ENCODE measurements around the gene TSPEAR. TPM values are rescaled to one million over a fixed set of nuclear protein-coding genes. Genes with fewer than 3 reads are reported as not detected.

The TSPEAR gene
- total RNA-seq, 3 donors from 2014 or later (not counting 1 experiment from before 2014, with no cell fraction given): not detected

DNA sequence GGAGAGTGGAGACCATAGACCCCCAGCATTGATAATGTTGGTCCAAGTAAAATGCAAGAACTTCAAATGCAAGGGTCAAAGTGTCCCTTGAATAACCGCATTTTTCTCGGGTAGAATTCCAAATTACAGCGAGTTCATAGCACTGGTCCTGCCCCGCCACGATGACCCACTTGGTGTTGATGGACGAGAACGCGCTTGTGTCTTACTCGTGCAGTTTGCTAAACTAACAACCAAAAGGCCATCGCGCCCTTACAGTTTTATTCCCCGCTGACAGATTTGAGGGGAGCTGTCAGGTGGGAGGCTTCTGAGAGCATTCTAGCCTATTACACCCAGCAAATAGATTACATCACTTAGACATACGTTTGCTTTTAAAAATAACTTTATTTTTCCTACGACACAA lies 17.3 kb upstream of the TSPEAR start:
- no peaks in the 10 kb centered on the region for H3K9me3 Mint-ChIP-seq
- intact Hi-C loops (cut with micrococcal nuclease): no loop called here

GRCh38 chr21:44727757-44728156 lies 16.4 kb upstream of the TSPEAR start:
- Mint-ChIP-seq H3K9me3 (no peaks in the 10 kb centered on the region), H3K36me3 (no peaks in the 10 kb centered on the region), H3K27me3 (ENCODE audit: low read depth in 2 of 2) (peaks cover 27 to 31% of the 10 kb centered on the region in 2 donors), H3K4me3 (no peak overlapping the region), H3K4me1 (peaks cover 8 to 21% of the 10 kb centered on the region in 2 donors), H3K27ac (no peak overlapping the region)
- ATAC-seq (no peak), DNase-seq (no peak)
- Histone ChIP-seq H3K27ac (ENCODE audit: low read length) (no peak overlapping the region), H3K4me3 (ENCODE audit: low read length) (no peak overlapping the region), H3K9me3 (ENCODE audit: control insufficient read depth, insufficient read depth, low read length) (no peaks in the 10 kb centered on the region), H3K36me3 (ENCODE audit: control insufficient read depth, insufficient read depth, low read length) (no peaks in the 10 kb centered on the region), H3K4me1 (ENCODE audit: control insufficient read depth, insufficient read depth, low read length) (peaks cover 13% of the 10 kb centered on the region), H3K27me3 (ENCODE audit: control insufficient read depth, insufficient read depth, low read length) (peaks cover 14% of the 10 kb centered on the region)
- intact Hi-C loops (cut with micrococcal nuclease): no loop called here
- no peak for TF ChIP-seq CTCF (IDR thresholded peaks at IDR 0.05)
- WGBS (ENCODE audit: insufficient coverage): 68% methylated on average over 9 of the region's 9 CpGs

More for the DNA sequence above, 17.3 kb upstream of the TSPEAR start:
- TF ChIP-seq CTCF (IDR thresholded peaks at IDR 0.05): no peak
- H3K4me3 Mint-ChIP-seq: no peak overlapping the region
- no peaks in the 10 kb centered on the region for H3K36me3 ChIP-seq (ENCODE audit: control insufficient read depth, insufficient read depth, low read length)
- 85% methylated on average over 12 of the region's 14 CpGs for WGBS (ENCODE audit: insufficient coverage)
- peaks cover 20 to 23% of the 10 kb centered on the region in 2 donors for H3K27me3 Mint-ChIP-seq (ENCODE audit: low read depth in 2 of 2)
- no peak overlapping the region for H3K27ac Mint-ChIP-seq
- ATAC-seq (no peak), DNase-seq (no peak)
- H3K36me3 Mint-ChIP-seq: no peaks in the 10 kb centered on the region
- H3K9me3 ChIP-seq (ENCODE audit: control insufficient read depth, insufficient read depth, low read length): no peaks in the 10 kb centered on the region
- no peak overlapping the region for H3K4me3 ChIP-seq (ENCODE audit: low read length)
- H3K4me1 ChIP-seq (ENCODE audit: control insufficient read depth, insufficient read depth, low read length): peaks cover 3% of the 10 kb centered on the region
- H3K27ac ChIP-seq (ENCODE audit: low read length): no peak overlapping the region
- peaks cover 6% of the 10 kb centered on the region for H3K27me3 ChIP-seq (ENCODE audit: control insufficient read depth, insufficient read depth, low read length)
- peaks cover 0 to 11% of the 10 kb centered on the region in 2 donors for H3K4me1 Mint-ChIP-seq

DNA sequence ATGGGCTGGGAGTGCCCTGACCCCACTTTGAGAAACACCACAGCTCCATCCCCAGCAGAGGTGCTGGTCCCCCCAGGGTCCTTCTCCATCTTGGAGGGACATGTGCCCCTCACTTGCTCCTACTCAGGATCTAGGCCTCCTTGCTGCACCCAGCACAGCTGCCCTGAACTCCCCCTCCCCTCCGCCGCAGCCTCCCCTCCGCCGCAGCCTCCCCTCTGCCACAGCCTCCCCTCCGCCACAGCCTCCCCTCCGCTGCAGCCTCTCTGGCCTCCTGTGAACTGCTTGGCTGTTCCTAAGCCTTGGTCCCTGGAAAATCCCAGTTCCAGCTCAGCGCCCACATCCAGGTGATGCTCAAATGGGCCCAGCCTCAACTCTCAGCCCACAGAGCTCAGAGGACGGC lies 15.9 kb upstream of the TSPEAR start:
- peaks cover 18% of the 10 kb centered on the region for H3K27me3 ChIP-seq (ENCODE audit: control insufficient read depth, insufficient read depth, low read length)
- Mint-ChIP-seq H3K27me3 (ENCODE audit: low read depth in 2 of 2) (peaks cover 30 to 34% of the 10 kb centered on the region in 2 donors), H3K36me3 (no peaks in the 10 kb centered on the region), H3K4me1 (peaks cover 10 to 23% of the 10 kb centered on the region in 2 donors), H3K4me3 (no peak overlapping the region), H3K27ac (no peak overlapping the region), H3K9me3 (no peaks in the 10 kb centered on the region)
- no peak for TF ChIP-seq CTCF (IDR thresholded peaks at IDR 0.05)
- intact Hi-C loops (cut with micrococcal nuclease): no loop called here
- no peaks in the 10 kb centered on the region for H3K36me3 ChIP-seq (ENCODE audit: control insufficient read depth, insufficient read depth, low read length)
- ATAC-seq (no peak), DNase-seq (no peak)
- WGBS (ENCODE audit: insufficient coverage): 92% methylated on average over 8 of the region's 8 CpGs
- no peak overlapping the region for H3K4me3 ChIP-seq (ENCODE audit: low read length)
- H3K4me1 ChIP-seq (ENCODE audit: control insufficient read depth, insufficient read depth, low read length): peaks cover 15% of the 10 kb centered on the region
- no peak overlapping the region for H3K27ac ChIP-seq (ENCODE audit: low read length)
- H3K9me3 ChIP-seq (ENCODE audit: control insufficient read depth, insufficient read depth, low read length): no peaks in the 10 kb centered on the region

DNA sequence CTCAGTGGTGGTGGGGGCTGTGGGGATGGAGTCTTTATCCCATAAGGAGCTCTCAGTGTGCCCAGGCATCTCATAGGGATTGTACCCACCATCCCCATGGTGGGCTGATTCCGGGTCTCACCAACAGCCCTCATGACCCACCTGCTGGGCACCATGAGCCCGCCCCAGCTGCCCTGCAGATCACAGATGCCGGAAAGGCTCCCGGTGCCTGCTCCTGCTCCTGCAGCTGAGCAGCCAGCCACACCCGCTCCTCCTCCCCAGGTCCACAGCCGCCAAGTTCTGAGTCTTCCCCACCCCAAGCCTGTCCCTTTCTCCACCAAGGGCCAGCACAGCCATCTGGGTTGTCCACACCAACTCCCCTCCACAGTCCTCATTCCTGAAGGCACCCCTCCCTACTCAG lies 15.5 kb upstream of the TSPEAR start:
- Histone ChIP-seq H3K4me3 (ENCODE audit: low read length) (no peak overlapping the region), H3K27ac (ENCODE audit: low read length) (no peak overlapping the region), H3K9me3 (ENCODE audit: control insufficient read depth, insufficient read depth, low read length) (no peaks in the 10 kb centered on the region), H3K36me3 (ENCODE audit: control insufficient read depth, insufficient read depth, low read length) (no peaks in the 10 kb centered on the region), H3K4me1 (ENCODE audit: control insufficient read depth, insufficient read depth, low read length) (peaks cover 15% of the 10 kb centered on the region), H3K27me3 (ENCODE audit: control insufficient read depth, insufficient read depth, low read length) (peaks cover 18% of the 10 kb centered on the region)
- DNase-seq (no peak), ATAC-seq (no peak)
- peaks cover 10 to 23% of the 10 kb centered on the region in 2 donors for H3K4me1 Mint-ChIP-seq
- H3K27me3 Mint-ChIP-seq (ENCODE audit: low read depth in 2 of 2): peaks cover 26 to 34% of the 10 kb centered on the region in 2 donors
- no peaks in the 10 kb centered on the region for H3K9me3 Mint-ChIP-seq
- H3K27ac Mint-ChIP-seq: no peak overlapping the region
- TF ChIP-seq CTCF (IDR thresholded peaks at IDR 0.05): no peak
- WGBS (ENCODE audit: insufficient coverage): 88% methylated on average over 6 of the region's 6 CpGs
- intact Hi-C loops (cut with micrococcal nuclease): no loop called here
- no peak overlapping the region for H3K4me3 Mint-ChIP-seq
- H3K36me3 Mint-ChIP-seq: no peaks in the 10 kb centered on the region
